ENCODE measurements around the gene COBLL1.
A peak's percentile ranks its signal among the peaks of the same experiment; 100 is the strongest.
"Not testable (repeated sequence)": the region's sequence is repeated elsewhere in the genome, so short reads cannot be mapped to it uniquely, and the experiment has no call there.

The COBLL1 gene

DNA sequence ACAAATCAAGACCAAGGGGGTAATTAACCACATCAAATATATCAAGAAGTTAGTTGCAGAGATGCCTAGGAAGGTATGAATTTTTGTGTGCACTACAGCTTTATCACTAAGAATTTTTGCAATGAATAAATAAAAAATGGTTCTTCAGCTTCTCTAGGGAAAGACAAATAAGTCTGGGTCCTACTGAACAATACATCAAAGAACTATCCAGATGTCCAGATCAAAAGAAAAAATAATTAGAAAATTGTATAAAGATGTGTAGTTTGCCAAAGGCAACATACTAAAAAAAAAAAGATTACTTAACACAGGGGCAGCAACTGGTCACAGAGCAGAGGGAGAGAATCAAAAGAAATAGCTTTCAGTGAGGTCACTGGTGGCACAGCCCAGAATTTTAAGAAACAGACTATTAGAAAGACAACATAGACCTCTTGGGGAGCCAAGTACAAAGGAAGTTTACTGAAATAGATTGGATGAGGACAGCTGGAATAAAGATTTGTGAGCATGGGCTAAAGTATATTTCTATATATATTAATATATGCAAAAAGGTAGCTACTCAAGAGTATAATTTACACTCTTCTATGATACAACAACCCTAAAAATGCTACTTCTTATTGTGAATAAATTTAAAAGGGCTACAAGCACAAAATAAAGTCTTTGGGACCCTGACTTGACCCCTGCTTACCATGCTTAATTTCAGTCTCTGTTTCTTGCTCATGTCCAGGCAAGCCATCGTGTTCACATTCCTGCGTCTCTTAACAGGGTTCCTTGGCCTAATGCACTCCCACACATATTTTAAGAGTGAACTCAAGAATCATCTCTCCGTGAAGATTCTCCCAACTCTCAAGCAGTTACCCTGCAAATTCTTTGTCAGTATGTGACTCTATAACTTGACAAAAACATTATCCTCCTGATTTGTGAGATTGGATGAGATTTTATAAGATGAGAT is 121.4 kb downstream of the COBLL1 start:
- DNase-seq (ENCODE audit: low read depth) = no peak
- TF ChIP-seq MAX (IDR thresholded peaks at IDR 0.05; ENCODE audit: low read depth, low read length) (no peak), POLR2A (IDR thresholded peaks at IDR 0.05; ENCODE audit: extremely low read depth, insufficient read length) (no peak), MYC (IDR thresholded peaks at IDR 0.05; ENCODE audit: low read depth, low read length) (no peak)
- TF ChIP-seq, protein P1, sequence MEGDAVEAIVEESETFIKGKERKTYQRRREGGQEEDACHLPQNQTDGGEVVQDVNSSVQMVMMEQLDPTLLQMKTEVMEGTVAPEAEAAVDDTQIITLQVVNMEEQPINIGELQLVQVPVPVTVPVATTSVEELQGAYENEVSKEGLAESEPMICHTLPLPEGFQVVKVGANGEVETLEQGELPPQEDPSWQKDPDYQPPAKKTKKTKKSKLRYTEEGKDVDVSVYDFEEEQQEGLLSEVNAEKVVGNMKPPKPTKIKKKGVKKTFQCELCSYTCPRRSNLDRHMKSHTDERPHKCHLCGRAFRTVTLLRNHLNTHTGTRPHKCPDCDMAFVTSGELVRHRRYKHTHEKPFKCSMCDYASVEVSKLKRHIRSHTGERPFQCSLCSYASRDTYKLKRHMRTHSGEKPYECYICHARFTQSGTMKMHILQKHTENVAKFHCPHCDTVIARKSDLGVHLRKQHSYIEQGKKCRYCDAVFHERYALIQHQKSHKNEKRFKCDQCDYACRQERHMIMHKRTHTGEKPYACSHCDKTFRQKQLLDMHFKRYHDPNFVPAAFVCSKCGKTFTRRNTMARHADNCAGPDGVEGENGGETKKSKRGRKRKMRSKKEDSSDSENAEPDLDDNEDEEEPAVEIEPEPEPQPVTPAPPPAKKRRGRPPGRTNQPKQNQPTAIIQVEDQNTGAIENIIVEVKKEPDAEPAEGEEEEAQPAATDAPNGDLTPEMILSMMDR (IDR thresholded peaks at IDR 0.05; ENCODE audit: low read depth, low read length) = no peak
- no peak overlapping the region for H3K4me3 ChIP-seq (ENCODE audit: low read depth, low read length)

- no peak overlapping the region for H3K4me3 ChIP-seq (ENCODE audit: low read depth, low read length)
- DNase-seq (ENCODE audit: low read depth) = peak; percentile 33
- TF ChIP-seq, protein P1 (IDR thresholded peaks at IDR 0.05; ENCODE audit: low read depth, low read length) = peak; percentile 22
- no peak for TF ChIP-seq MYC (IDR thresholded peaks at IDR 0.05; ENCODE audit: low read depth, low read length)
Measured at GRCh38 chr2:164717000-164717803, 124.4 kb downstream of the COBLL1 start.

- DNase-seq (ENCODE audit: low read depth) = no peak
- no peak overlapping the region for H3K4me3 ChIP-seq (ENCODE audit: low read depth, low read length)
- TF ChIP-seq, protein P1 (IDR thresholded peaks at IDR 0.05; ENCODE audit: low read depth, low read length) = no peak
Measured at GRCh38 chr2:164714471-164714870, 127.2 kb downstream of the COBLL1 start.

- no peak overlapping the region for H3K4me3 ChIP-seq (ENCODE audit: low read depth, low read length)
- no peak for DNase-seq (ENCODE audit: low read depth)
- no peak for TF ChIP-seq MYC (IDR thresholded peaks at IDR 0.05; ENCODE audit: low read depth, low read length)
- no peak for TF ChIP-seq POLR2A (IDR thresholded peaks at IDR 0.05; ENCODE audit: extremely low read depth, insufficient read length)
- TF ChIP-seq MAX (IDR thresholded peaks at IDR 0.05; ENCODE audit: low read depth, low read length) = no peak
- TF ChIP-seq, protein P1 (IDR thresholded peaks at IDR 0.05; ENCODE audit: low read depth, low read length) = no peak
Measured at GRCh38 chr2:164711766-164712138, 129.9 kb downstream of the COBLL1 start.

- TF ChIP-seq POLR2A (IDR thresholded peaks at IDR 0.05; ENCODE audit: extremely low read depth, insufficient read length) (no peak), MAX (IDR thresholded peaks at IDR 0.05; ENCODE audit: low read depth, low read length) (no peak), MYC (IDR thresholded peaks at IDR 0.05; ENCODE audit: low read depth, low read length) (no peak)
- TF ChIP-seq, protein P1 (IDR thresholded peaks at IDR 0.05; ENCODE audit: low read depth, low read length) = no peak
- H3K4me3 ChIP-seq (ENCODE audit: low read depth, low read length) = no peak overlapping the region
- DNase-seq (ENCODE audit: low read depth) = no peak
Measured at GRCh38 chr2:164710837-164711765, 130.5 kb downstream of the COBLL1 start.

DNA sequence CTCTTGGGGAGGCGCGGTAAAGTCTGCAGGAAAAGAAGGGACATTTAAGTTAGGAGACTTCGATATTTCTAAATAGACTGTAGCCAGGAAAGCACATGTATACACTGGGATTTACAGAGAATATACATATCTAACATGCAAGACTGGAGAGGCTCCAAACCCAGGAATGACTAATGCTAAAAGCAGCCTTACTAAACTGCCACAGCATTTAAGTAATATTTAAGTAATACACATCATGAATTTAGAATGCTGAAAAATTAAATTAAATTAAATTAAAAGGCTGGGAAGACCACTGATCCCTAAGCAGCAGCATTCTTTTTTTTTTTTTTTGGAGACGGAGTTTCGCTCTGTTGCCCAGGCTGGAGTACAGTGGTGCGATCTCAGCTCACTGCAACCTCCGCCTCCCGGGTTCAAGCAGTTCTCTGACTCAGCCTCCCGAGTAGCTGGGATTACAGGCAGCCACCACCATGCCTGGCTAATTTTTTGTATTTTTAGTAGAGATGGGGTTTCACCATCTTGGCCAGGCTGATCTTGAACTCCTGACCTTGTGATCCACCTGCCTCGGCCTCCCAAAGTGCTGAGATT is 131.3 kb downstream of the COBLL1 start:
- H3K4me3 ChIP-seq (ENCODE audit: low read depth, low read length); DNase-seq (ENCODE audit: low read depth): not testable (repeated sequence)
